ENCODE measurements around the gene CLTCL1. TPM values are rescaled to one million over a fixed set of nuclear protein-coding genes. Genes with fewer than 3 reads are reported as not detected.

Gene CLTCL1
- total and polyA plus RNA-seq, 9 of the 15 experiments (the other 6 are each of a cell fraction or from before 2014, with no cell fraction given), result 1.1 to 11.7 (median 5.0) TPM

DNA sequence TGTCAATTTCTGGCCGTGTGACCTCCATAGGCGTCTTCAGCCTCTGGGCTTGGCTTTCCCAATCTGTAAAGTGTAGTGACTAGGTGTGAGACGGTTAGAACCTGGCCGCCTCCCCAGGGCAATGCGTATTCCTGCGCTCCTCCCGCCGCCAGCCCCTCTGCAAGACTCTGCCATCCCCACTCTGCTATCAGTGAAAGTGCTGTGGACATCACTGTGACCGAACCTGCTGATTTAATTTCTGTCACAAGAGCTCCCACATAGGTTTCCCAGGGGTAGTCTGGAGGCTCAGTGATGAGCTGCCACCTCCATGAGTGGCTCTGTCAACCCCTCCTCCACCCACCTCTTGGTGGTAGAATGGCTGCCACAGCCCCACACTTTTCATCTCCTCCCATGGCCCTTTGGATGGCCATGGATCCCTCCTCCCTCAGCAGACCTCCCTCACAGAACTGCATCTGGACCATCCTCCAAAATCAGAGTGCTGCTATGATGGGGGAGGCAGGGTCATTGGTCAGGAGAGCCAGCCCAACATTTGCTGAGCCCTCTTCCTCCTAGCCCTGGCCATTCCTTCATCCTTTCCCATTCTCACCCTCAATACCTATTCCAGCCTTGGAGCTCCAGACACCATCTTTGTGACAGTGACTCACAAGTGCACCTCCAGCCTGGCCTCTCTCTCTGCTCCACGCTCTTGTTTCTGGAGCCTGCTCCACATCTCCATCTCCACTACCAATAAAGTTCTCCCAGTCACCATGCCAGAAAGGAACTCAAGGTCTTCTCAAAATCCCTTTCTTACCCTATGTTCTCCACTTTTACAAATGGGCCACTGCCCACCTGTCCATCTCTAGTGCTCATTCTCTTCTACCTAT is 140.0 kb downstream of the CLTCL1 start:
- H3K9ac ChIP-seq (ENCODE audit: insufficient read depth in 1 of 2, low read depth in 2 of 2, low read length in 2 of 2), result no peak overlapping the region
- H3K4me2 ChIP-seq (ENCODE audit: insufficient read depth, low read length), result no peak overlapping the region
- in situ Hi-C loops (cut with MboI) (no loop called here), intact Hi-C loops (cut with micrococcal nuclease) (no loop called here)
- no peaks in the 10 kb centered on the region for H3K36me3 ChIP-seq (ENCODE audit: control insufficient read depth, insufficient read depth, low read length)
- peaks cover 45 to 74% of the 10 kb centered on the region in 2 experiments for H3K27me3 ChIP-seq (ENCODE audit: control insufficient read depth in 2 of 2, insufficient read depth in 2 of 2, low read length in 2 of 2)
- BruUV-seq (replicated peaks), result no TSS peak
- no peaks in the 10 kb centered on the region for H3K9me1 ChIP-seq (ENCODE audit: control insufficient read depth, insufficient read depth, low read length)
- H2AFZ ChIP-seq (ENCODE audit: low read depth, low read length), result no peak overlapping the region
- DNase-seq (ENCODE audit: extremely low read depth in 1 of 4, low spot score in 3 of 4) (no peak), FAIRE-seq (no peak), ATAC-seq (no peak)
- no peak overlapping the region for H3K27ac ChIP-seq (ENCODE audit: extremely low read depth, low read depth, low read length)
- H3K4me1 ChIP-seq (replicated peaks in 1 of 2; ENCODE audit: control insufficient read depth in 2 of 2, insufficient read depth in 2 of 2, low read length in 2 of 2), result peaks cover 0 to 22% of the 10 kb centered on the region in 2 experiments; a peak in 2 of 5 replicates
- H3K9me3 ChIP-seq (replicated peaks; ENCODE audit: control insufficient read depth, insufficient read depth, low read depth, low read length), result no peaks in the 10 kb centered on the region
- H3K4me3 ChIP-seq, result no peak overlapping the region
- POLR2A ChIA-PET, result interaction anchor here (0.6 to 1.0 kb wide), 4 partner anchors 17 to 158 kb away, joined by 3 to 5 read pairs (median 3); no protein-coding TSS in a partner anchor
- no peaks in the 10 kb centered on the region for H3K79me2 ChIP-seq (ENCODE audit: control insufficient read depth, insufficient read depth, low read length)
- 0 out of 2 replicates have a peak, but pooled peaks cover 3% of the 10 kb centered on the region for H4K20me1 ChIP-seq (replicated peaks; ENCODE audit: control insufficient read depth, insufficient read depth, low read length)
- CTCF ChIA-PET (ENCODE audit: low intra/inter-chr PET ratio), result no interaction called here
- WGBS (ENCODE audit: insufficient coverage, low coverage, missing lambda C conversion rate), result 3% methylated on average over 10 of the region's 10 CpGs
- peak; percentile 94 for TF ChIP-seq RBM25 (IDR thresholded peaks at IDR 0.05; ENCODE audit: low read depth, low read length, severe bottlenecking)
- no peak for TF ChIP-seq SAFB2 (IDR thresholded peaks at IDR 0.05; ENCODE audit: borderline replicate concordance, low read depth, low read length, severe bottlenecking)
- TF ChIP-seq RUNX1 (IDR thresholded peaks at IDR 0.05; ENCODE audit: low read depth), result peak; percentile 52; the same call in 1 of the 2 replicates
- peak in 1 of 2 experiments; percentile 71; a peak in 2 of 4 replicates for TF ChIP-seq RCOR1 (IDR thresholded peaks at IDR 0.05; ENCODE audit: borderline replicate concordance in 1 of 2, low read depth in 2 of 2, low read length in 2 of 2)
- peak; percentile 46 for TF ChIP-seq RBBP5 (IDR thresholded peaks at IDR 0.05; ENCODE audit: borderline replicate concordance, insufficient read depth, low read length, poor library complexity, severe bottlenecking)
- TF ChIP-seq ZEB2 (IDR thresholded peaks at IDR 0.05), result no peak
- TF ChIP-seq, protein P1, sequence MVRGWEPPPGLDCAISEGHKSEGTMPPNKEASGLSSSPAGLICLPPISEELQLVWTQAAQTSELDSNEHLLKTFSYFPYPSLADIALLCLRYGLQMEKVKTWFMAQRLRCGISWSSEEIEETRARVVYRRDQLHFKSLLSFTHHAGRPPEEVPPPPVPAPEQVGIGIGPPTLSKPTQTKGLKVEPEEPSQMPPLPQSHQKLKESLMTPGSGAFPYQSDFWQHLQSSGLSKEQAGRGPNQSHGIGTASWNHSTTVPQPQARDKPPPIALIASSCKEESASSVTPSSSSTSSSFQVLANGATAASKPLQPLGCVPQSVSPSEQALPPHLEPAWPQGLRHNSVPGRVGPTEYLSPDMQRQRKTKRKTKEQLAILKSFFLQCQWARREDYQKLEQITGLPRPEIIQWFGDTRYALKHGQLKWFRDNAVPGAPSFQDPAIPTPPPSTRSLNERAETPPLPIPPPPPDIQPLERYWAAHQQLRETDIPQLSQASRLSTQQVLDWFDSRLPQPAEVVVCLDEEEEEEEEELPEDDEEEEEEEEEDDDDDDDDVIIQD (CRISPR knock-in tag; IDR thresholded peaks at IDR 0.05), result peak; percentile 45; the same call in 1 of the 2 replicates
- TF ChIP-seq ZNF830 (CRISPR knock-in tag; IDR thresholded peaks at IDR 0.05), result no peak
- TF ChIP-seq MCM7 (IDR thresholded peaks at IDR 0.05), result peak in 1 of 2 experiments; percentile 99; a peak in 2 of 4 replicates
- 0 out of 2 replicates have a peak, but pooled peaks have one; percentile 25 for TF ChIP-seq MCM2 (IDR thresholded peaks at IDR 0.05; ENCODE audit: low read depth)
- no peak for TF ChIP-seq U2AF2 (optimal IDR thresholded peaks at IDR 0.05; ENCODE audit: low read depth, low read length)
- TF ChIP-seq MTA1 (IDR thresholded peaks at IDR 0.05; ENCODE audit: borderline replicate concordance), result peak; percentile 23; the same call in 1 of the 2 replicates
- TF ChIP-seq, protein P2, sequence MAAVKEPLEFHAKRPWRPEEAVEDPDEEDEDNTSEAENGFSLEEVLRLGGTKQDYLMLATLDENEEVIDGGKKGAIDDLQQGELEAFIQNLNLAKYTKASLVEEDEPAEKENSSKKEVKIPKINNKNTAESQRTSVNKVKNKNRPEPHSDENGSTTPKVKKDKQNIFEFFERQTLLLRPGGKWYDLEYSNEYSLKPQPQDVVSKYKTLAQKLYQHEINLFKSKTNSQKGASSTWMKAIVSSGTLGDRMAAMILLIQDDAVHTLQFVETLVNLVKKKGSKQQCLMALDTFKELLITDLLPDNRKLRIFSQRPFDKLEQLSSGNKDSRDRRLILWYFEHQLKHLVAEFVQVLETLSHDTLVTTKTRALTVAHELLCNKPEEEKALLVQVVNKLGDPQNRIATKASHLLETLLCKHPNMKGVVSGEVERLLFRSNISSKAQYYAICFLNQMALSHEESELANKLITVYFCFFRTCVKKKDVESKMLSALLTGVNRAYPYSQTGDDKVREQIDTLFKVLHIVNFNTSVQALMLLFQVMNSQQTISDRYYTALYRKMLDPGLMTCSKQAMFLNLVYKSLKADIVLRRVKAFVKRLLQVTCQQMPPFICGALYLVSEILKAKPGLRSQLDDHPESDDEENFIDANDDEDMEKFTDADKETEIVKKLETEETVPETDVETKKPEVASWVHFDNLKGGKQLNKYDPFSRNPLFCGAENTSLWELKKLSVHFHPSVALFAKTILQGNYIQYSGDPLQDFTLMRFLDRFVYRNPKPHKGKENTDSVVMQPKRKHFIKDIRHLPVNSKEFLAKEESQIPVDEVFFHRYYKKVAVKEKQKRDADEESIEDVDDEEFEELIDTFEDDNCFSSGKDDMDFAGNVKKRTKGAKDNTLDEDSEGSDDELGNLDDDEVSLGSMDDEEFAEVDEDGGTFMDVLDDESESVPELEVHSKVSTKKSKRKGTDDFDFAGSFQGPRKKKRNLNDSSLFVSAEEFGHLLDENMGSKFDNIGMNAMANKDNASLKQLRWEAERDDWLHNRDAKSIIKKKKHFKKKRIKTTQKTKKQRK (IDR thresholded peaks at IDR 0.05; ENCODE audit: borderline replicate concordance, low read depth, low read length), result peak; percentile 63; the same call in 1 of the 2 replicates
- no peak for TF ChIP-seq CBFA2T2 (conservative IDR thresholded peaks at IDR 0.05)
- peak; percentile 97 for TF ChIP-seq SMARCA5 (IDR thresholded peaks at IDR 0.05)
